Activated B cell treated with CpG ODN at 0.5 μM for 24 hours (primary cell): ENCODE results near the gene MMP19. TPM values are rescaled to one million over a fixed set of nuclear protein-coding genes. Genes with fewer than 3 reads are reported as not detected.

Experiments used
- ATAC-seq: fragments of 200-7000 bp; cut with Tn5 transposase; one replicate; pipeline ENCODE4 v1.10.0; 2021; ENCODE audit warnings: low read depth, mild to moderate bottlenecking, moderate library complexity
- CTCF ChIA-PET: fragments of 350-600 bp; sonication (Branson Sonifier 250); formaldehyde crosslinking; loops from one replicate; lab custom pipeline; 2021; ENCODE audit warnings: antibody characterized with exemption; lab: Charles Lee
- POLR2A ChIA-PET: fragments of 350-600 bp; sonication (Branson Sonifier 250); formaldehyde crosslinking; loops from one replicate; lab custom pipeline; 2021; ENCODE audit warnings: antibody characterized with exemption; lab: Charles Lee
- DNase-seq: peaks from one replicate; pipeline ENCODE4 v3.0.0; 2022
- H3K27ac Mint-ChIP-seq: one replicate; pipeline ENCODE4 v1.8.0; 2020; ENCODE audit warnings: mixed read lengths
- H3K27me3 Mint-ChIP-seq: one replicate; pipeline ENCODE4 v1.8.0; 2021; ENCODE audit warnings: mixed read lengths
- H3K36me3 Mint-ChIP-seq: one replicate; pipeline ENCODE4 v1.8.0; 2021; ENCODE audit warnings: low read depth, mixed read lengths
- H3K4me1 Mint-ChIP-seq: one replicate; pipeline ENCODE4 v1.8.0; 2021; ENCODE audit warnings: mixed read lengths
- H3K4me3 Mint-ChIP-seq: one replicate; pipeline ENCODE4 v1.8.0; 2020; ENCODE audit warnings: mild to moderate bottlenecking, mixed read lengths
- H3K9me3 Mint-ChIP-seq: one replicate; pipeline ENCODE4 v1.8.0; 2020; ENCODE audit warnings: mixed read lengths
- intact Hi-C: fragments of 100-400 bp; cut with micrococcal nuclease; formaldehyde crosslinking; loops from one replicate; pipeline ENCODE4 v1.15.1; 2024
- total RNA-seq: library from RNA; stranded (reverse); gene quantifications from 2 replicates; pipeline ENCODE4 v1.2.3, GENCODE V29; 2022
- TF ChIP-seq, protein P1 (sequence below): fragments of 200-600 bp; IDR thresholded peaks from one replicate; pipeline ENCODE4 v1.8.0; 2022; ENCODE audit warnings: antibody characterized with exemption, mild to moderate bottlenecking

Gene MMP19, protein sequence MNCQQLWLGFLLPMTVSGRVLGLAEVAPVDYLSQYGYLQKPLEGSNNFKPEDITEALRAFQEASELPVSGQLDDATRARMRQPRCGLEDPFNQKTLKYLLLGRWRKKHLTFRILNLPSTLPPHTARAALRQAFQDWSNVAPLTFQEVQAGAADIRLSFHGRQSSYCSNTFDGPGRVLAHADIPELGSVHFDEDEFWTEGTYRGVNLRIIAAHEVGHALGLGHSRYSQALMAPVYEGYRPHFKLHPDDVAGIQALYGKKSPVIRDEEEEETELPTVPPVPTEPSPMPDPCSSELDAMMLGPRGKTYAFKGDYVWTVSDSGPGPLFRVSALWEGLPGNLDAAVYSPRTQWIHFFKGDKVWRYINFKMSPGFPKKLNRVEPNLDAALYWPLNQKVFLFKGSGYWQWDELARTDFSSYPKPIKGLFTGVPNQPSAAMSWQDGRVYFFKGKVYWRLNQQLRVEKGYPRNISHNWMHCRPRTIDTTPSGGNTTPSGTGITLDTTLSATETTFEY
- total RNA-seq, result 0.31 TPM in 1 of 2 replicates, not detected in the other

DNA sequence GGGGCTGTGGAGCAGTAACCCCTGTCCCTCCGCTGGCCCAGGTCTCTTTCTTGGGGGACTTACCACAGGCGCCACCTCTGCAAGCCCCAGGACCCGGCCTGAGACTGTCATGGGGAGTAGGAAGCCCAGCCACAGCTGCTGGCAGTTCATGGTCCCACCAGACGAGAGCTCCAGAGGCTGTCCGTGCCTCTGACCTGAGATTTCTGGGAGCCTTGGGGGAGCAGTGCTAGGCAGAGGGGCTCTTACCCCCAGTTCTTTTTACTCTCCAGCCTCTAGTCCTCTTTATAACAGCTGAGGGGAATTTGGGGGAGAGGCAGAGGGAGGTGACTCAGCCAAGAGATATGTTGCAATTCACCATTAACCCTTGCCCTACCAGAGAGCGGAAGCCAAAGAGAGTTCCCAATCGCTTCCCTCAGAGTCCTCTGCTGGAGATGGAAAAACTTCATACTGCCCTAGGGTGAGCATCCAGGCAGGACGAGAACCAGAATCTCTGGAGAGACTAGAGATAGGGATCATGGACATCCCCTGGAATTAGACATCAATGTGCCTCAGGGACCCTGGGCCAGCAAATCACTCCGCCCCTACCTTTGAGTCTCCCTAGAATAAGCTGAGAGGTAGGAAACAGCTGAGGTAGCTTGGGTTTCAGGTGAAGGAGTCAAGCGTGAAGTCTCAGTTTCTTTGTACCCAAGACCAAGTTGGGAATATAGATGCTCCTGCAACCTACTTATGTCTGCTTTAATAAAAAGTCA lies at the start of gene MMP19:
Gene MMP19 (minus strand): TSS at position 256 of the 749 bp plus-strand sequence. CDS start 106 bp downstream, at position 150.
- Mint-ChIP-seq H3K27me3 (peaks cover 9% of the 10 kb centered on the region), H3K4me3 (no peak within 1 kb of the TSS), H3K36me3 (no peaks in the 10 kb centered on the region), H3K27ac (no peak within 1 kb of the TSS), H3K4me1 (no peaks in the 10 kb centered on the region), H3K9me3 (no peaks in the 10 kb centered on the region)
- TF ChIP-seq, protein P1, sequence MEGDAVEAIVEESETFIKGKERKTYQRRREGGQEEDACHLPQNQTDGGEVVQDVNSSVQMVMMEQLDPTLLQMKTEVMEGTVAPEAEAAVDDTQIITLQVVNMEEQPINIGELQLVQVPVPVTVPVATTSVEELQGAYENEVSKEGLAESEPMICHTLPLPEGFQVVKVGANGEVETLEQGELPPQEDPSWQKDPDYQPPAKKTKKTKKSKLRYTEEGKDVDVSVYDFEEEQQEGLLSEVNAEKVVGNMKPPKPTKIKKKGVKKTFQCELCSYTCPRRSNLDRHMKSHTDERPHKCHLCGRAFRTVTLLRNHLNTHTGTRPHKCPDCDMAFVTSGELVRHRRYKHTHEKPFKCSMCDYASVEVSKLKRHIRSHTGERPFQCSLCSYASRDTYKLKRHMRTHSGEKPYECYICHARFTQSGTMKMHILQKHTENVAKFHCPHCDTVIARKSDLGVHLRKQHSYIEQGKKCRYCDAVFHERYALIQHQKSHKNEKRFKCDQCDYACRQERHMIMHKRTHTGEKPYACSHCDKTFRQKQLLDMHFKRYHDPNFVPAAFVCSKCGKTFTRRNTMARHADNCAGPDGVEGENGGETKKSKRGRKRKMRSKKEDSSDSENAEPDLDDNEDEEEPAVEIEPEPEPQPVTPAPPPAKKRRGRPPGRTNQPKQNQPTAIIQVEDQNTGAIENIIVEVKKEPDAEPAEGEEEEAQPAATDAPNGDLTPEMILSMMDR, result no peak
- POLR2A ChIA-PET, result interaction anchor here (0.6 kb wide), 1 partner anchor 447 kb away, joined by 4 read pairs; no protein-coding TSS in a partner anchor
- intact Hi-C loops, result no loop called here
- ATAC-seq, result no peak
- no peak for DNase-seq
- CTCF ChIA-PET, result no interaction called here

DNA sequence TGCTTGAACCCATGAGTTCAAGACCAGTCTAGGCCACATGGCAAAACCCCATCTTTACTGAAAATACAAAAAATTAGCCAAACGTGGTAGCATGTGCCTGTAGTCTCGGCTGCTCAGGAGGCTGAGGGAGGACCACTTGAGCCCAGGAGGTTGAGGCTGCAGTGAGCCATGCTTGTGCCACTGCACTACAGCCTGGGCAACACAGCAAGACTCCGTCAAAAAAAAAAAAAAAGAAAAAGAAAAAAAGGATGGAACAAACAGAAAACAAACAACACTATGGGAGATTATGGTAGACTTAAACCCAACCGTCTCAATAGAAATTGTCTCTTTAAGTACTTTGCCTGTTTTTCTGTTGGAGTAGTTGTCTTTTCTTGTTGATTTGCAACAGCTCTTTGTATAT lies 48.6 kb upstream of the MMP19 start:
- ATAC-seq (no peak), DNase-seq (no peak)
- H3K27ac Mint-ChIP-seq, result no peak overlapping the region
- H3K4me3 Mint-ChIP-seq, result no peak overlapping the region
- TF ChIP-seq, protein P1, result no peak
- H3K27me3 Mint-ChIP-seq, result no peaks in the 10 kb centered on the region
- ChIA-PET POLR2A (no interaction called here), CTCF (no interaction called here)
- H3K36me3 Mint-ChIP-seq, result no peaks in the 10 kb centered on the region
- intact Hi-C loops, result no loop called here
- no peaks in the 10 kb centered on the region for H3K9me3 Mint-ChIP-seq
- no peaks in the 10 kb centered on the region for H3K4me1 Mint-ChIP-seq

DNA sequence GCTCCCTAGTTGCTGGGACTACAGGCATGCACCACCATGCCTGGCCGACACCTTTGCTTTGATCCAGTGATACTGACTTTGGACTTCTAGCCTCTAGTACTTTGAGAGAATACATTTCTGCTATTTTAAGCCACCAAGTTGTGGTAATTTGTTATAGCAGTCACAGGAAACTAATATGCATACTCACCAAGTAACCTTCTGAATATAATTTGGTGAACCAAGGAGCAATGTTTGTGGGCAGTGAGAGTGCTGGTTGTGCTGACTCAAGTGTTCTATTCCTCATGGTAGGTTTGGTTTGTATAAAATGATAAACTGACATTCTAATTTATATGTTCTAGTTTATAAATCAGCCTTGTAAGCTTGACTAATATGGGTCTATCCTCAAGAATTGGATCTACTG lies 42.4 kb upstream of the MMP19 start:
- no peak for ATAC-seq
- no peaks in the 10 kb centered on the region for H3K4me1 Mint-ChIP-seq
- DNase-seq, result no peak
- ChIA-PET CTCF (no interaction called here), POLR2A (no interaction called here)
- no peaks in the 10 kb centered on the region for H3K27me3 Mint-ChIP-seq
- H3K27ac Mint-ChIP-seq, result no peak overlapping the region
- no peaks in the 10 kb centered on the region for H3K9me3 Mint-ChIP-seq
- H3K4me3 Mint-ChIP-seq, result no peak overlapping the region
- H3K36me3 Mint-ChIP-seq, result no peaks in the 10 kb centered on the region
- intact Hi-C loops, result no loop called here
- TF ChIP-seq, protein P1, result no peak

DNA sequence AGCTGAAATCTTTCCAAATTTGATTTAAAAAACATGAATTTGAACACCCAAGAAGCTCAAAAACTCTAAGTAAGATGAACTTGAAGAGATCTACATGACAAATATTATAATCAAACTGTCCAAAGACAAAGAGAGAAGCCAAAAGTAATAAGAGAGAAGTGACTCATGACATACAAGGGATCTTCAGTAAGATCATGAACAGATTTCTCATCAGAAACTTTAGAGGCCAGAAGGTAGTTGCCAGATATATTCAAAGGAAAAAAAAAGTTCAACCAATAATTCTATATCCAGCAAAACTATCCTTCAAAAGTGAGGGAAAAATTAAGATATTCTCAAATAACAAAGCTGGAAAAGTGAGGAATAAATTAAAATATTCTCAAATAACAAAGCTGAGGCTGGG lies 35.1 kb upstream of the MMP19 start:
- TF ChIP-seq, protein P1, result no peak
- Mint-ChIP-seq H3K36me3 (peaks cover 5% of the 10 kb centered on the region), H3K4me3 (no peak overlapping the region), H3K27ac (no peak overlapping the region), H3K27me3 (no peaks in the 10 kb centered on the region), H3K9me3 (peaks cover 8% of the 10 kb centered on the region), H3K4me1 (no peaks in the 10 kb centered on the region)
- ChIA-PET POLR2A (no interaction called here), CTCF (no interaction called here)
- ATAC-seq (no peak), DNase-seq (no peak)
- intact Hi-C loops, result no loop called here
